NT2/D1 (cell line): ENCODE results near the gene PRKAG2.

Experiments
- YY1 ChIP-seq: IDR thresholded peaks from 2 replicates; pipeline ENCODE4 v1.6.1; 2011; ENCODE audit not compliant: insufficient read length, insufficient read depth
- ZNF274 ChIP-seq: IDR thresholded peaks from 2 replicates; pipeline ENCODE4 v1.6.1; 2011; ENCODE audit warnings: mild to moderate bottlenecking, low read depth, low read length

- TF ChIP-seq ZNF274 = no peak
- TF ChIP-seq YY1 = no peak
Observed at GRCh38 chr7:151779678-151780077, 97.2 kb downstream of the PRKAG2 start.
